Left ventricle myocardium inferior (tissue), 1 donor: ENCODE data around the gene NUCKS1. TPM values are rescaled to one million over a fixed set of nuclear protein-coding genes. Genes with fewer than 3 reads are reported as not detected.

ENCODE experiments used
- DNase-seq: peaks from one replicate; pipeline ENCODE4 v3.0.0-alpha.2; 2020
- H3K27ac ChIP-seq: fragments of 200-600 bp; replicated peaks from 2 replicates; pipeline ENCODE4 v1.8.0; 2021
- H3K27me3 ChIP-seq: fragments of 200-600 bp; 2 replicates; pipeline ENCODE4 v1.8.0; 2021; ENCODE audit warnings: low read depth
- H3K36me3 ChIP-seq: fragments of 200-600 bp; 2 replicates; pipeline ENCODE4 v1.8.0; 2021
- H3K4me1 ChIP-seq: fragments of 200-600 bp; 2 replicates; pipeline ENCODE4 v1.8.0; 2021
- H3K4me3 ChIP-seq: fragments of 200-600 bp; 2 replicates; pipeline ENCODE4 v1.8.0; 2021; ENCODE audit warnings: mild to moderate bottlenecking, moderate library complexity
- H3K9me3 ChIP-seq: fragments of 200-600 bp; replicated peaks from 2 replicates; pipeline ENCODE4 v1.8.0; 2021
- CTCF ChIP-seq: fragments of 200-600 bp; IDR thresholded peaks from 2 replicates; pipeline ENCODE4 v1.8.0; 2021; ENCODE audit warnings: antibody characterized with exemption, mild to moderate bottlenecking, borderline replicate concordance
- intact Hi-C: fragments of 100-400 bp; cut with micrococcal nuclease; formaldehyde crosslinking; loops from one replicate; pipeline ENCODE4 v1.11.0; 2022
- total RNA-seq: library from RNA; stranded (reverse); fragmentation: NEBNext Ultra II Directional; extraction: Animal tissue kit (Norgen Biotek cat#: 25700); gene quantifications from one replicate; pipeline ENCODE4 v1.2.1, GENCODE V29; 2021
- donor health status: DM: no; HTN: yes; CAD: no; lungs with severe emphysema.

Gene NUCKS1
- total RNA-seq, 1 donor from 2014 or later = 217 TPM

GRCh38 chr1:205764578-205764977 is 14.6 kb upstream of the NUCKS1 start:
- no peaks in the 10 kb centered on the region for H3K4me1 ChIP-seq
- no peaks in the 10 kb centered on the region for H3K27me3 ChIP-seq
- TF ChIP-seq CTCF = no peak
- intact Hi-C loops = no loop called here
- no peaks in the 10 kb centered on the region for H3K36me3 ChIP-seq
- no peaks in the 10 kb centered on the region for H3K9me3 ChIP-seq
- no peak overlapping the region for H3K27ac ChIP-seq
- H3K4me3 ChIP-seq = no peak overlapping the region
- DNase-seq = no peak

GRCh38 chr1:205763980-205764379 is 14.0 kb upstream of the NUCKS1 start:
- no peaks in the 10 kb centered on the region for H3K36me3 ChIP-seq
- no peak overlapping the region for H3K27ac ChIP-seq
- TF ChIP-seq CTCF = no peak
- intact Hi-C loops = no loop called here
- H3K4me1 ChIP-seq = no peaks in the 10 kb centered on the region
- H3K4me3 ChIP-seq = no peak overlapping the region
- DNase-seq = no peak
- H3K9me3 ChIP-seq = no peaks in the 10 kb centered on the region
- H3K27me3 ChIP-seq = no peaks in the 10 kb centered on the region

GRCh38 chr1:205760606-205761005 is 10.6 kb upstream of the NUCKS1 start:
- H3K4me1 ChIP-seq = no peaks in the 10 kb centered on the region
- no peaks in the 10 kb centered on the region for H3K36me3 ChIP-seq
- intact Hi-C loops = no loop called here
- no peak for TF ChIP-seq CTCF
- no peak overlapping the region for H3K27ac ChIP-seq
- no peak for DNase-seq
- no peaks in the 10 kb centered on the region for H3K27me3 ChIP-seq
- no peak overlapping the region for H3K4me3 ChIP-seq
- no peaks in the 10 kb centered on the region for H3K9me3 ChIP-seq

GRCh38 chr1:205756552-205756951 is 6.6 kb upstream of the NUCKS1 start:
- intact Hi-C loops = no loop called here
- H3K4me3 ChIP-seq = no peak overlapping the region
- no peaks in the 10 kb centered on the region for H3K4me1 ChIP-seq
- no peak for DNase-seq
- no peak overlapping the region for H3K27ac ChIP-seq
- no peaks in the 10 kb centered on the region for H3K9me3 ChIP-seq
- H3K36me3 ChIP-seq = no peaks in the 10 kb centered on the region
- TF ChIP-seq CTCF = no peak
- no peaks in the 10 kb centered on the region for H3K27me3 ChIP-seq

- Histone ChIP-seq H3K27ac (no peak overlapping the region), H3K4me3 (no peak overlapping the region), H3K27me3 (no peaks in the 10 kb centered on the region), H3K9me3 (no peaks in the 10 kb centered on the region), H3K4me1 (peaks cover 6% of the 10 kb centered on the region), H3K36me3 (no peaks in the 10 kb centered on the region)
- intact Hi-C loops = no loop called here
- no peak for DNase-seq
- no peak for TF ChIP-seq CTCF
These were observed 4.9 kb upstream of the NUCKS1 start for GRCh38 chr1:205754857-205755256.
